Left ventricle myocardium inferior (tissue), 1 donor: Measurements from ENCODE around the gene CAMK2D. TPM values are rescaled to one million over a fixed set of nuclear protein-coding genes. Genes with fewer than 3 reads are reported as not detected.

Experiments
- DNase-seq: peaks from one replicate; pipeline ENCODE4 v3.0.0-alpha.2; 2020
- H3K27ac ChIP-seq: fragments of 200-600 bp; replicated peaks from 2 replicates; pipeline ENCODE4 v1.8.0; 2021
- H3K27me3 ChIP-seq: fragments of 200-600 bp; 2 replicates; pipeline ENCODE4 v1.8.0; 2021; ENCODE audit warnings: low read depth
- H3K36me3 ChIP-seq: fragments of 200-600 bp; 2 replicates; pipeline ENCODE4 v1.8.0; 2021
- H3K4me1 ChIP-seq: fragments of 200-600 bp; 2 replicates; pipeline ENCODE4 v1.8.0; 2021
- H3K4me3 ChIP-seq: fragments of 200-600 bp; 2 replicates; pipeline ENCODE4 v1.8.0; 2021; ENCODE audit warnings: mild to moderate bottlenecking, moderate library complexity
- H3K9me3 ChIP-seq: fragments of 200-600 bp; replicated peaks from 2 replicates; pipeline ENCODE4 v1.8.0; 2021
- intact Hi-C: fragments of 100-400 bp; cut with micrococcal nuclease; formaldehyde crosslinking; loops from one replicate; pipeline ENCODE4 v1.11.0; 2022
- total RNA-seq: library from RNA; stranded (reverse); fragmentation: NEBNext Ultra II Directional; extraction: Animal tissue kit (Norgen Biotek cat#: 25700); gene quantifications from one replicate; pipeline ENCODE4 v1.2.1, GENCODE V29; 2021
- TF ChIP-seq, protein P1 (sequence below): fragments of 200-600 bp; IDR thresholded peaks from 2 replicates; pipeline ENCODE4 v1.8.0; 2021; ENCODE audit warnings: antibody characterized with exemption, mild to moderate bottlenecking, borderline replicate concordance
- donor health status: DM: no; HTN: yes; CAD: no; lungs with severe emphysema.

The CAMK2D gene
- total RNA-seq, 1 donor from 2014 or later = 223 TPM

DNA sequence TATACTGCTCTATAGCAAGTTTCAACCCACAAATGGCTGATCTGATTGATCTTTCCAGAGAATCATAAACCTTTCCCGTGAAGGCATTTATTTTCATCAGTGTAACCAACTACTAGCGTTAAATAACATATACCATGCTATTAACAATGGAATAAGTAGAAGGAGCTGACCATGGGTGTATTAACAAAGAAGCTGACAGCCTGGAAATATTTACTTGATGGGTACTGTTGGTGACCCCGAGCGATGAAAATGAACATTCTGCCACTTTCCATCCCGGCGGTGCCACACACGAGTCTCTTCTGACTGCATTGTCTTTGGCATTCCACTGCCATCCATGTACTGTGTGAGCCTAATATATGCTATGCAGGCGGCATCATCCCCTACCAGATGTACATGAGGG lies 304.4 kb downstream of the CAMK2D start:
- H3K4me3 ChIP-seq = no peak overlapping the region
- H3K9me3 ChIP-seq = no peaks in the 10 kb centered on the region
- no peaks in the 10 kb centered on the region for H3K27me3 ChIP-seq
- peaks cover 33% of the 10 kb centered on the region for H3K36me3 ChIP-seq
- H3K27ac ChIP-seq = peak overlapping the region; percentile 28
- H3K4me1 ChIP-seq = peaks cover 28% of the 10 kb centered on the region
- intact Hi-C loops = no loop called here
- no peak for DNase-seq
- TF ChIP-seq, protein P1, sequence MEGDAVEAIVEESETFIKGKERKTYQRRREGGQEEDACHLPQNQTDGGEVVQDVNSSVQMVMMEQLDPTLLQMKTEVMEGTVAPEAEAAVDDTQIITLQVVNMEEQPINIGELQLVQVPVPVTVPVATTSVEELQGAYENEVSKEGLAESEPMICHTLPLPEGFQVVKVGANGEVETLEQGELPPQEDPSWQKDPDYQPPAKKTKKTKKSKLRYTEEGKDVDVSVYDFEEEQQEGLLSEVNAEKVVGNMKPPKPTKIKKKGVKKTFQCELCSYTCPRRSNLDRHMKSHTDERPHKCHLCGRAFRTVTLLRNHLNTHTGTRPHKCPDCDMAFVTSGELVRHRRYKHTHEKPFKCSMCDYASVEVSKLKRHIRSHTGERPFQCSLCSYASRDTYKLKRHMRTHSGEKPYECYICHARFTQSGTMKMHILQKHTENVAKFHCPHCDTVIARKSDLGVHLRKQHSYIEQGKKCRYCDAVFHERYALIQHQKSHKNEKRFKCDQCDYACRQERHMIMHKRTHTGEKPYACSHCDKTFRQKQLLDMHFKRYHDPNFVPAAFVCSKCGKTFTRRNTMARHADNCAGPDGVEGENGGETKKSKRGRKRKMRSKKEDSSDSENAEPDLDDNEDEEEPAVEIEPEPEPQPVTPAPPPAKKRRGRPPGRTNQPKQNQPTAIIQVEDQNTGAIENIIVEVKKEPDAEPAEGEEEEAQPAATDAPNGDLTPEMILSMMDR = no peak

DNA sequence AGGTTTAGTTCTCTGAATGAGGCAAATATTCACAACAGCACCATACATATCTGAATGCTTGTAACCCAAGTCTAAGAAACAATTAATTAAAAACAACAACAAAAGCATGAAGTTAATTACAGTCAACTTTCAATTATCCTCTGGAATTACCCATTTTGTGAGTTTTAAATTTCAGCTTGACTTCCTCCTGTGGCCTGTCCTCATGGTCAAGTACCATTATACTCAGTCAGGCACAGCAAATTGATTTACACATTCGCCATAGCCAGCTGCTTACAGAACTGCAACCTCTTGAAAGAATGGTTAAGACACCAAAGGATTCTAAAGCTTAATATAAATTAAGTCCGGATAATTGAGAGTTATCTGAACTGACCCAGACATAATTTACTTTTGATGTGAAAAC lies 306.5 kb downstream of the CAMK2D start:
- peaks cover 47% of the 10 kb centered on the region for H3K4me1 ChIP-seq
- H3K4me3 ChIP-seq = no peak overlapping the region
- H3K27ac ChIP-seq = peak overlapping the region; percentile 80
- H3K9me3 ChIP-seq = no peaks in the 10 kb centered on the region
- peaks cover 32% of the 10 kb centered on the region for H3K36me3 ChIP-seq
- TF ChIP-seq, protein P1 = no peak
- H3K27me3 ChIP-seq = no peaks in the 10 kb centered on the region
- DNase-seq = no peak
- intact Hi-C loops = no loop called here

DNA sequence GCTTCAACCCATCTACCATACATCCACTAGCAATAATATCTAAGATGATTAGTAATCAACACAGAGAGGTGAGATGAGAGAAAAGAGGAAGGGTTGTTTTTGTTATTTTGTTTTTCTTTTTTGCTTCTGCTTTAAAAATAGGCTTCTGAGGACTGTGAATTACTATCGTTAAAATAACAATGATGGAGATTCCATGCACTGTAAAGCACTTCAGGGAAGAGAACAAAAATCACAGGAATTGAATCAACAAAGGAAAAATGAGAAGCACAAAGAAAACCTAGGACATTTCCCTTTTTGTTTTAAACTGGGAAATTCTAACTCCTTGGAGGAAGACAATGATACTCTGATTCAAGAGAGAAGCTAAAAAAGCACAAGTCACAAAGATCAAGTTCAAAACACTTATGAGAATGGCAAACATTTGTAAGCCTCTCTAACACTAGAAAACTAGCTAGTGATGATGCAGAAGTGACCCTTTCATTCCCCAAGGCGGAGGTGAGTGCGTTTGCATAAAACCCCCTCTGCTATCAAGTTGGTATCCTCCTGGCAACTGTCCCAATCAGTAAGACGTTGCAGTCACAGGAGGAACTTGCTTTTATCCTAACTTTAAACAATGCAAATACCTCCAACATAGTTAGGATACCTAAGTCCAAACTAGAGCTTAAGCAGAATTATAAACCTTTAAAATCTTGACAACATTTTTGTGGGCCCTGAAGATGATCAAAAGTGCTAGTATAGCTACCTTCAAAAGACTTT lies 308.5 kb downstream of the CAMK2D start:
- Histone ChIP-seq H3K27me3 (no peaks in the 10 kb centered on the region), H3K27ac (peak overlapping the region; percentile 80), H3K36me3 (peaks cover 24% of the 10 kb centered on the region), H3K4me3 (peak overlapping the region; percentile 5), H3K9me3 (no peaks in the 10 kb centered on the region), H3K4me1 (peaks cover 66% of the 10 kb centered on the region)
- DNase-seq = no peak
- intact Hi-C loops = no loop called here
- TF ChIP-seq, protein P1 = no peak

- H3K27ac ChIP-seq = peak overlapping the region; percentile 80
- peaks cover 20% of the 10 kb centered on the region for H3K36me3 ChIP-seq
- H3K4me3 ChIP-seq = no peak overlapping the region
- DNase-seq = no peak
- no peaks in the 10 kb centered on the region for H3K27me3 ChIP-seq
- H3K9me3 ChIP-seq = no peaks in the 10 kb centered on the region
- H3K4me1 ChIP-seq = peaks cover 75% of the 10 kb centered on the region
- TF ChIP-seq, protein P1 = no peak
- intact Hi-C loops = no loop called here
These were observed 309.4 kb downstream of the CAMK2D start for GRCh38 chr4:113452152-113452551.

GRCh38 chr4:113450295-113451080 lies 311.1 kb downstream of the CAMK2D start:
- no peak overlapping the region for H3K4me3 ChIP-seq
- H3K4me1 ChIP-seq = peaks cover 86% of the 10 kb centered on the region
- H3K27ac ChIP-seq = peak overlapping the region; percentile 80
- no peak for DNase-seq
- peaks cover 4% of the 10 kb centered on the region for H3K36me3 ChIP-seq
- intact Hi-C loops = no loop called here
- H3K9me3 ChIP-seq = no peaks in the 10 kb centered on the region
- TF ChIP-seq, protein P1 = no peak
- H3K27me3 ChIP-seq = no peaks in the 10 kb centered on the region
